Subcutaneous preadipocyte (primary cell): ENCODE measurements around the gene DLGAP3. TPM values are rescaled to one million over a fixed set of nuclear protein-coding genes. Genes with fewer than 3 reads are reported as not detected.

Experiments
- total RNA-seq: library from RNA; depleted of rRNA; stranded (reverse); fragments of >200 nt; gene quantifications from 2 replicates; pipeline ENCODE4 v1.2.3, GENCODE V29; 2012

DLGAP3 gene, protein sequence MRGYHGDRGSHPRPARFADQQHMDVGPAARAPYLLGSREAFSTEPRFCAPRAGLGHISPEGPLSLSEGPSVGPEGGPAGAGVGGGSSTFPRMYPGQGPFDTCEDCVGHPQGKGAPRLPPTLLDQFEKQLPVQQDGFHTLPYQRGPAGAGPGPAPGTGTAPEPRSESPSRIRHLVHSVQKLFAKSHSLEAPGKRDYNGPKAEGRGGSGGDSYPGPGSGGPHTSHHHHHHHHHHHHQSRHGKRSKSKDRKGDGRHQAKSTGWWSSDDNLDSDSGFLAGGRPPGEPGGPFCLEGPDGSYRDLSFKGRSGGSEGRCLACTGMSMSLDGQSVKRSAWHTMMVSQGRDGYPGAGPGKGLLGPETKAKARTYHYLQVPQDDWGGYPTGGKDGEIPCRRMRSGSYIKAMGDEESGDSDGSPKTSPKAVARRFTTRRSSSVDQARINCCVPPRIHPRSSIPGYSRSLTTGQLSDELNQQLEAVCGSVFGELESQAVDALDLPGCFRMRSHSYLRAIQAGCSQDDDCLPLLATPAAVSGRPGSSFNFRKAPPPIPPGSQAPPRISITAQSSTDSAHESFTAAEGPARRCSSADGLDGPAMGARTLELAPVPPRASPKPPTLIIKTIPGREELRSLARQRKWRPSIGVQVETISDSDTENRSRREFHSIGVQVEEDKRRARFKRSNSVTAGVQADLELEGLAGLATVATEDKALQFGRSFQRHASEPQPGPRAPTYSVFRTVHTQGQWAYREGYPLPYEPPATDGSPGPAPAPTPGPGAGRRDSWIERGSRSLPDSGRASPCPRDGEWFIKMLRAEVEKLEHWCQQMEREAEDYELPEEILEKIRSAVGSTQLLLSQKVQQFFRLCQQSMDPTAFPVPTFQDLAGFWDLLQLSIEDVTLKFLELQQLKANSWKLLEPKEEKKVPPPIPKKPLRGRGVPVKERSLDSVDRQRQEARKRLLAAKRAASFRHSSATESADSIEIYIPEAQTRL
- under 0.01 TPM in 2 replicates for total RNA-seq

GRCh38 chr1:34929497-34929852 lies at the start of gene DLGAP3:
TSS of gene DLGAP3 (minus strand) at chr1:34929650. CDS start at chr1:34905383, 24,267 bp downstream.

GRCh38 chr1:34859446-34860200 lies 69.8 kb downstream of the DLGAP3 start, which contains the start of gene SMIM12:
TSS of gene SMIM12 (minus strand) at chr1:34859749. CDS start at chr1:34855977, 3,772 bp downstream.

Other genes starting within 250 kb of the DLGAP3 start
- gene GJB5, start 174.6 kb downstream of the DLGAP3 start, total RNA-seq = not detected in 2 replicates
- not detected in 2 replicates for gene GJB4, start 169.9 kb downstream of the DLGAP3 start, total RNA-seq
- gene GJB3, start 148.4 kb downstream of the DLGAP3 start, total RNA-seq = under 0.01 TPM in 1 of 2 replicates, not detected in the other
- not detected in 2 replicates for gene GJA4, start 136.7 kb downstream of the DLGAP3 start, total RNA-seq
- 24.6 and 26.5 TPM in 2 replicates for gene SMIM12, start 69.9 kb downstream of the DLGAP3 start, total RNA-seq
- gene TMEM35B, start 55.7 kb upstream of the DLGAP3 start, total RNA-seq = 20.3 and 20.9 TPM in 2 replicates
- gene ZMYM6, start 102.3 kb upstream of the DLGAP3 start, total RNA-seq = 19.4 and 23.1 TPM in 2 replicates
- gene ZMYM1, start 149.7 kb upstream of the DLGAP3 start, total RNA-seq = 19.8 and 23.7 TPM in 2 replicates